GM23338 (cell line): ENCODE results near the gene CRYL1. TPM values are rescaled to one million over a fixed set of nuclear protein-coding genes. Genes with fewer than 3 reads are reported as not detected.

Experiments used
- ATAC-seq: fragments of 200-7000 bp; cut with Tn5 transposase; 3 replicates; pipeline ENCODE4 v1.9.1; 2020
- DNase-seq: peaks from one replicate; pipeline ENCODE4 v3.0.0-alpha.2; 2015; ENCODE audit warnings: low spot score
- H2AFZ ChIP-seq: fragments of 200-600 bp; sonication (generic); 2 replicates; pipeline ENCODE4 v1.8.0; 2016; ENCODE audit warnings: antibody characterized with exemption, mild to moderate bottlenecking, moderate library complexity
- H3F3A ChIP-seq: fragments of 200-600 bp; sonication (generic); replicated peaks from 2 replicates; pipeline ENCODE4 v1.8.0; 2017; ENCODE audit warnings: antibody characterized with exemption, mixed run types, low read depth
- H3K27ac ChIP-seq: fragments of 200-600 bp; sonication (generic); 2 replicates; pipeline ENCODE4 v1.6.1; 2016; ENCODE audit warnings: low read depth
- H3K27me3 ChIP-seq: fragments of 200-600 bp; sonication (generic); 2 replicates; pipeline ENCODE4 v1.8.0; 2016; ENCODE audit warnings: mild to moderate bottlenecking, mixed run types, moderate library complexity; ENCODE audit not compliant: insufficient read depth
- H3K36me3 ChIP-seq: fragments of 200-600 bp; sonication (generic); 2 replicates; pipeline ENCODE4 v1.8.0; 2016; ENCODE audit warnings: mild to moderate bottlenecking; ENCODE audit not compliant: insufficient read depth
- H3K4me1 ChIP-seq: fragments of 200-600 bp; sonication (generic); 2 replicates; pipeline ENCODE4 v1.8.0; 2016; ENCODE audit warnings: mild to moderate bottlenecking, moderate library complexity; ENCODE audit not compliant: insufficient read depth
- H3K4me2 ChIP-seq: fragments of 200-600 bp; sonication (generic); 2 replicates; pipeline ENCODE4 v1.7.1; 2017; ENCODE audit warnings: mixed run types
- H3K4me3 ChIP-seq: fragments of 200-600 bp; sonication (generic); 2 replicates; pipeline ENCODE4 v1.6.1; 2016; ENCODE audit warnings: mixed run types
- H3K79me2 ChIP-seq: fragments of 200-600 bp; sonication (generic); replicated peaks from 2 replicates; pipeline ENCODE4 v1.8.0; 2017; ENCODE audit warnings: mild to moderate bottlenecking; ENCODE audit not compliant: insufficient read depth
- H3K9me2 ChIP-seq: fragments of 200-600 bp; sonication (generic); 2 replicates; pipeline ENCODE4 v1.8.0; 2017; ENCODE audit not compliant: insufficient read depth
- H4K20me1 ChIP-seq: fragments of 200-600 bp; sonication (generic); replicated peaks from 2 replicates; pipeline ENCODE4 v1.8.0; 2017; ENCODE audit warnings: mild to moderate bottlenecking; ENCODE audit not compliant: insufficient read depth
- H3K27ac Mint-ChIP-seq: 2 replicates; pipeline ENCODE4 v1.8.0; 2020; ENCODE audit warnings: inconsistent platforms, mild to moderate bottlenecking, moderate library complexity, mixed read lengths
- H3K27me3 Mint-ChIP-seq: 3 replicates; pipeline ENCODE4 v1.8.0; 2022; ENCODE audit warnings: low read depth, mild to moderate bottlenecking, moderate library complexity, mixed read lengths, inconsistent platforms; ENCODE audit not compliant: insufficient read depth, poor library complexity
- H3K36me3 Mint-ChIP-seq: 3 replicates; pipeline ENCODE4 v1.8.0; 2021; ENCODE audit warnings: low read depth, mild to moderate bottlenecking, inconsistent platforms, moderate library complexity, mixed read lengths
- H3K4me1 Mint-ChIP-seq: 3 replicates; pipeline ENCODE4 v1.8.0; 2020; ENCODE audit warnings: mild to moderate bottlenecking, inconsistent platforms, mixed read lengths
- H3K4me3 Mint-ChIP-seq: 3 replicates; pipeline ENCODE4 v1.8.0; 2021; ENCODE audit warnings: moderate library complexity, mild to moderate bottlenecking, inconsistent platforms, mixed read lengths
- H3K9me3 Mint-ChIP-seq: 3 replicates; pipeline ENCODE4 v1.8.0; 2020; ENCODE audit warnings: moderate library complexity, mild to moderate bottlenecking, inconsistent platforms, mixed read lengths
- CREB1 ChIP-seq: fragments of 250-450 bp; sonication (Bioruptor Pico); IDR thresholded peaks from 2 replicates; pipeline ENCODE4 v1.5.0; 2020; ENCODE audit warnings: low read depth, mild to moderate bottlenecking, moderate library complexity
- CTCF ChIP-seq, 2 experiments: fragments of 200-600 bp in 1 of 2; sonication (generic) in 1 of 2; conservative IDR thresholded peaks; 2 replicates each; pipeline versions ENCODE4 v1.5.1 to v1.6.1; 2016 to 2017; ENCODE audit warnings: antibody characterized with exemption in 2 of 2, low read depth in 2 of 2, mild to moderate bottlenecking in 2 of 2, moderate library complexity in 1 of 2
- ETS1 ChIP-seq: IDR thresholded peaks from 2 replicates; pipeline ENCODE4 v1.6.1; 2016; ENCODE audit warnings: antibody characterized with exemption
- EZH2 ChIP-seq: fragments of 200-600 bp; sonication (generic); IDR thresholded peaks from one replicate; pipeline ENCODE4 v1.8.0; 2017; ENCODE audit warnings: antibody characterized with exemption, mild to moderate bottlenecking, low read depth; ENCODE audit not compliant: unreplicated experiment
- JUNB ChIP-seq: IDR thresholded peaks from one replicate; pipeline ENCODE4 v1.6.1; 2016; ENCODE audit warnings: antibody characterized with exemption; ENCODE audit not compliant: unreplicated experiment
- STAT1 ChIP-seq: IDR thresholded peaks from one replicate; pipeline ENCODE4 v1.6.1; 2016; ENCODE audit warnings: antibody characterized with exemption; ENCODE audit not compliant: unreplicated experiment
- ZNF114 ChIP-seq: fragments of 250-450 bp; sonication (Bioruptor Pico); IDR thresholded peaks from 2 replicates; pipeline ENCODE4 v1.5.0; 2020; ENCODE audit warnings: mild to moderate bottlenecking, moderate library complexity
- ZNF331 ChIP-seq: fragments of 250-450 bp; sonication (Bioruptor Pico); IDR thresholded peaks from 2 replicates; pipeline ENCODE4 v1.5.0; 2020; ENCODE audit warnings: low read depth, mild to moderate bottlenecking, moderate library complexity
- polyA plus RNA-seq: library from polyadenylated mRNA; unstranded; fragments of >200 nt; fragmentation: Nextera tagmentation; extraction: Ambion mirVana; gene quantifications from 2 replicates; pipeline ENCODE4 v1.2.1, GENCODE V29; 2016
- total RNA-seq: library from RNA; depleted of rRNA; stranded (reverse); fragments of >200 nt; shearing (Covaris generic); gene quantifications from 2 replicates; pipeline ENCODE4 v1.2.3, GENCODE V29; 2014

Gene CRYL1
- total and polyA plus RNA-seq, 2 experiments from 2014 or later: 2.2 to 2.6 TPM

- H2AFZ ChIP-seq: no peak overlapping the region
- H3K27me3 Mint-ChIP-seq: peaks cover 5% of the 10 kb centered on the region
- no peaks in the 10 kb centered on the region for H3K79me2 ChIP-seq
- peaks cover 9% of the 10 kb centered on the region for H3K4me1 Mint-ChIP-seq
- no peaks in the 10 kb centered on the region; the same call in 2 of the 3 replicates for H3K9me3 Mint-ChIP-seq
- no peak overlapping the region for H3K4me3 Mint-ChIP-seq
- no peak for TF ChIP-seq EZH2
- no peak overlapping the region for H3K4me3 ChIP-seq
- H3K27ac Mint-ChIP-seq: no peak overlapping the region
- H3F3A ChIP-seq: no peaks in the 10 kb centered on the region; the same call in 1 of the 2 replicates
- H3K4me1 ChIP-seq: peaks cover 8% of the 10 kb centered on the region; the same call in 1 of the 2 replicates
- H3K36me3 Mint-ChIP-seq: no peaks in the 10 kb centered on the region; the same call in 2 of the 3 replicates
- DNase-seq (no peak), ATAC-seq (no peak)
- H3K27ac ChIP-seq: no peak overlapping the region
- H4K20me1 ChIP-seq: no peaks in the 10 kb centered on the region
- 0 out of 2 replicates have a peak, but pooled peaks cover 3% of the 10 kb centered on the region for H3K9me2 ChIP-seq
- no peak overlapping the region for H3K4me2 ChIP-seq
- H3K36me3 ChIP-seq: no peaks in the 10 kb centered on the region
- peaks cover 12% of the 10 kb centered on the region for H3K27me3 ChIP-seq
Measured at GRCh38 chr13:20420938-20421337, 104.7 kb downstream of the CRYL1 start.

GRCh38 chr13:20418953-20419352, 106.7 kb downstream of the CRYL1 start:
- H3K27ac Mint-ChIP-seq: no peak overlapping the region
- Histone ChIP-seq H3K4me3 (no peak overlapping the region), H3K27ac (no peak overlapping the region), H3K9me2 (0 out of 2 replicates have a peak, but pooled peaks cover 3% of the 10 kb centered on the region), H3K4me2 (no peak overlapping the region), H3K79me2 (no peaks in the 10 kb centered on the region), H3K27me3 (peaks cover 32% of the 10 kb centered on the region), H4K20me1 (no peaks in the 10 kb centered on the region), H3K36me3 (no peaks in the 10 kb centered on the region), H3K4me1 (peaks cover 5% of the 10 kb centered on the region), H3F3A (no peaks in the 10 kb centered on the region; the same call in 1 of the 2 replicates), H2AFZ (no peak overlapping the region)
- H3K27me3 Mint-ChIP-seq: peaks cover 14% of the 10 kb centered on the region
- H3K36me3 Mint-ChIP-seq: no peaks in the 10 kb centered on the region
- DNase-seq (no peak), ATAC-seq (no peak)
- H3K4me1 Mint-ChIP-seq: peaks cover 8% of the 10 kb centered on the region
- TF ChIP-seq ETS1 (no peak), ZNF114 (CRISPR knock-in tag) (no peak), JUNB (no peak), ZNF331 (CRISPR knock-in tag) (no peak), CTCF (conservative IDR thresholded peaks at IDR 0.05; ENCODE audit: low read depth in 2 of 2) (no peak), EZH2 (no peak), STAT1 (no peak), CREB1 (CRISPR knock-in tag) (no peak)
- H3K4me3 Mint-ChIP-seq: no peak overlapping the region
- peaks cover 2% of the 10 kb centered on the region; the same call in 1 of the 3 replicates for H3K9me3 Mint-ChIP-seq
